Muscle layer of duodenum (tissue), 2 donors: Measurements from ENCODE around the gene ANKRD12.

Experiments used
- H3K27ac ChIP-seq: one replicate; pipeline ENCODE4 v1.7.0; 2013; ENCODE audit warnings: mild to moderate bottlenecking, low read length
- H3K27me3 ChIP-seq: one replicate; pipeline ENCODE4 v1.7.0; 2013; ENCODE audit warnings: low read depth, mild to moderate bottlenecking, control low read depth, low read length
- H3K36me3 ChIP-seq, 2 donors: one replicate each; pipeline ENCODE4 v1.7.0; 2013; ENCODE audit warnings: low read length in 2 of 2, control low read depth in 1 of 2, mild to moderate bottlenecking in 1 of 2; ENCODE audit not compliant: insufficient read depth in 2 of 2, control insufficient read depth in 1 of 2
- H3K4me1 ChIP-seq, 2 donors: one replicate each; pipeline ENCODE4 v1.7.0; 2013; ENCODE audit warnings: low read length in 2 of 2, mild to moderate bottlenecking in 2 of 2, control low read depth in 1 of 2, moderate library complexity in 1 of 2; ENCODE audit not compliant: insufficient read depth in 2 of 2, control insufficient read depth in 1 of 2
- H3K4me3 ChIP-seq, 2 donors: one replicate each; pipeline ENCODE4 v1.7.0; 2013; ENCODE audit warnings: low read length in 2 of 2, low read depth in 1 of 2, mild to moderate bottlenecking in 1 of 2
- H3K9me3 ChIP-seq, 2 donors: one replicate each; pipeline ENCODE4 v1.7.0; 2013; ENCODE audit warnings: low read length in 2 of 2, control low read depth in 1 of 2, mild to moderate bottlenecking in 1 of 2; ENCODE audit not compliant: control insufficient read depth in 1 of 2
- donor health status: healthy.

The ANKRD12 gene

GRCh38 chr18:9191658-9192256 is 55.2 kb downstream of the ANKRD12 start:
- Histone ChIP-seq H3K4me3 (no peak overlapping the region), H3K4me1 (peaks cover 0 to 5% of the 10 kb centered on the region in 2 donors), H3K9me3 (no peaks in the 10 kb centered on the region), H3K27me3 (no peaks in the 10 kb centered on the region), H3K27ac (no peak overlapping the region), H3K36me3 (peaks cover 10 to 31% of the 10 kb centered on the region in 2 donors)

DNA sequence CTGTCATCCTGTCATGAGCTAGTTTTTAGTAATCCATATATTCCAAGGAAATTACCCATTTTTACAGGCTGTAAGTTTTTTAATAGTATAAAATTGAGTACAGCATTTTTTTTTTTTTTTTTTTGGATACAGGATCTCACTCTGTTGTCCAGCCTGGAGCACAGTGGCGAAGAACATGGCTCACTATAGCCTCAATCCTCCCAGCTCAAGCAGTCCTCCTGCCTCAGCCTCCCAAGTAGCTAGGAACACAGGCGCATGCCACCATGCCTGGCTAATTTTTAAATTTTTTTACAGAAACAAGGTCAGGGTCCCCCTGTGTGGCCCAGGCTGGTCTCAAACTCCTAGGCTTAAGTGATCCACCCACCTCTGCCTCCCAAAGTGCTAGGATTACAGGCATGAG is 56.5 kb downstream of the ANKRD12 start:
- Histone ChIP-seq H3K27me3 (no peaks in the 10 kb centered on the region), H3K27ac (no peak overlapping the region), H3K4me1 (peaks cover 0 to 5% of the 10 kb centered on the region in 2 donors), H3K9me3 (no peaks in the 10 kb centered on the region), H3K36me3 (peaks cover 10 to 26% of the 10 kb centered on the region in 2 donors), H3K4me3 (no peak overlapping the region)

DNA sequence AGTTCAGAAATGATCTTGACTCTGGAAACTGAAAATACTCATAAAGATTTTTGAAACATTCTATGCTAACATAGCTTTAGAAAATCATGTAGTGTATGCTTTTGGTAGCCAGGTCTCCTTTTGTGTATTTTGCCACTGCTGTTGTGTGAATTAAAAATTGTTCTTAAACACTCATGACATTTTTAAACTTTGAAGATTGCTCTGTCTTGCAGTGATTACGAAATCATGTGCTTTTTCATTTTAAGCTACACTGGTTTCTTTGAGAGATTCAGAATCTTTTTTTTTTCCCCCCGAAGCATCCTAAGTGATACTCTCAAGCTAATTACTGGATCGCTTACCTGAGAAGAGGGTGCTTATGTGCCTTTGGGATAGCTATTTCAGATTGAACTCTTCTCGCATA is 60.0 kb downstream of the ANKRD12 start:
- Histone ChIP-seq H3K36me3 (peaks cover 10 to 19% of the 10 kb centered on the region in 2 donors), H3K4me3 (no peak overlapping the region)

DNA sequence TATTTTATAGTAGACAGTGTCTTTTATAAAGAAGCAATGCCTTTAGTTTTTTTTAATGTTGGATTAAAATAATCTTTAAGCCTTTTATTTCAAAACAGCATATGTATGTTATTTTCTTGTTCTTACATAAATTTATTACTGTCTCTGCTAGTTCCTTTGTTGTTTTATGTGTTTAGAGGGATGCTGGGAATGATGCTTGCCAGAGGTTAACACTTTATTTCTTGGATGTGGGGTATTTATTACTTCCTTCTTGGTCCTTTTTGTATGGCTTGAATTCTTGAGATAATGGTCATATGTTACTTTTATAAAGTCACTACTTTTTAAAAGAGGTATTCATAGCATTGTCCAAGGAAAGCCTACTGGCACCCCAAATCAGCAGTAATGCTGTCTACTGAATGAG is 63.1 kb downstream of the ANKRD12 start:
- Histone ChIP-seq H3K27ac (no peak overlapping the region), H3K4me3 (no peak overlapping the region), H3K36me3 (peaks cover 13 to 14% of the 10 kb centered on the region in 2 donors), H3K4me1 (no peaks in the 10 kb centered on the region), H3K9me3 (no peaks in the 10 kb centered on the region), H3K27me3 (no peaks in the 10 kb centered on the region)

More for the DNA sequence above, 60.0 kb downstream of the ANKRD12 start:
- Histone ChIP-seq H3K4me1 (no peaks in the 10 kb centered on the region), H3K9me3 (no peaks in the 10 kb centered on the region), H3K27ac (no peak overlapping the region), H3K27me3 (no peaks in the 10 kb centered on the region)

GRCh38 chr18:9201224-9201623 is 64.6 kb downstream of the ANKRD12 start:
- H3K36me3 ChIP-seq = peaks cover 5 to 6% of the 10 kb centered on the region in 2 donors
- H3K27me3 ChIP-seq = no peaks in the 10 kb centered on the region
- no peak overlapping the region for H3K27ac ChIP-seq
- H3K9me3 ChIP-seq = no peaks in the 10 kb centered on the region
- no peaks in the 10 kb centered on the region for H3K4me1 ChIP-seq
- H3K4me3 ChIP-seq = no peak overlapping the region

GRCh38 chr18:9204659-9205058 is 68.1 kb downstream of the ANKRD12 start:
- no peak overlapping the region for H3K4me3 ChIP-seq
- H3K27ac ChIP-seq = no peak overlapping the region
- H3K27me3 ChIP-seq = no peaks in the 10 kb centered on the region
- peaks cover 0 to 3% of the 10 kb centered on the region in 2 donors for H3K4me1 ChIP-seq
- H3K36me3 ChIP-seq = peaks cover 15 to 17% of the 10 kb centered on the region in 2 donors
- no peaks in the 10 kb centered on the region for H3K9me3 ChIP-seq

DNA sequence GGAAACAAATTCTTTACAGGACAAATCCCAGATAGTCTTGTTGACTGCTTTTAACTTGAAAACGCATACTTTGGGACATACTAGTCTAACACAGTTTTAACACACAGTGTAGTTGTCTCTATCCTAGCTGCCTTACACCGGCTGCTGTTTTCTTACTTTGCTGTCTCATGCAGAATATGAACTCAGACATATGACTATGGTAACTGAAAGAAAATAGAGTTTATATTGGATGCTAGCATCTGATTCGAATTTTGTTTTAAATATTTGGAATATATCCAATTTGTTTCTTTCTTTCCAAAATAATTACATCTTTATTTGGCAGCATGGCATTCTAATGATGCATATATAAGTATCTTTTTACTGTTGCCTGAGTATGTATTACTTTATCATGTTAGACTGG is 69.8 kb downstream of the ANKRD12 start:
- Histone ChIP-seq H3K9me3 (no peaks in the 10 kb centered on the region), H3K4me1 (peaks cover 0 to 3% of the 10 kb centered on the region in 2 donors), H3K4me3 (no peak overlapping the region), H3K27ac (no peak overlapping the region), H3K36me3 (peaks cover 21 to 22% of the 10 kb centered on the region in 2 donors), H3K27me3 (no peaks in the 10 kb centered on the region)

DNA sequence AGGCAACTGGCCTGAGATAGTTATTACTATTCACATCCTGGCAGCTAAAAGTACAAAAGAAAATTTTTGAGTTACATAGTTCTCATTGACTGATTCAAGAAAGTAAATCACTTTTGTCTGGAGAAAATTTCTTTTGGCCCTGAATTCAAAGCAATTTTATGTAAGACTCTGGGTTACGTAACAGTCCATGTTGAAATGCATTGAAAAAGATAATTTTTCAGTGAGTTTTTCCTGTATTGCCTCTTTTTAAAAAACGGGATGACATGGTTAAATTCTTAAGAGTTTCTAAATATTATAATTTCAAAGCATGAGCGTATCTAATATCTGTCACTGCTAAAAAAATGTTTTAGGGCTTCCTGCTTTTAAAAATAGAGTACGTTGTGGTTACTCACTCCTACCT is 72.7 kb downstream of the ANKRD12 start:
- H3K36me3 ChIP-seq = peaks cover 29 to 33% of the 10 kb centered on the region in 2 donors
- H3K27ac ChIP-seq = no peak overlapping the region

GRCh38 chr18:9210966-9211365 is 74.4 kb downstream of the ANKRD12 start:
- H3K36me3 ChIP-seq = peaks cover 34 to 42% of the 10 kb centered on the region in 2 donors
- no peak overlapping the region for H3K4me3 ChIP-seq
- H3K9me3 ChIP-seq = no peaks in the 10 kb centered on the region
- H3K4me1 ChIP-seq = peaks cover 0 to 3% of the 10 kb centered on the region in 2 donors
- H3K27ac ChIP-seq = no peak overlapping the region
- H3K27me3 ChIP-seq = no peaks in the 10 kb centered on the region

More for the DNA sequence above, 72.7 kb downstream of the ANKRD12 start:
- Histone ChIP-seq H3K9me3 (no peaks in the 10 kb centered on the region), H3K27me3 (no peaks in the 10 kb centered on the region), H3K4me3 (no peak overlapping the region), H3K4me1 (peaks cover 0 to 3% of the 10 kb centered on the region in 2 donors)

GRCh38 chr18:9211955-9212354 is 75.4 kb downstream of the ANKRD12 start:
- Histone ChIP-seq H3K9me3 (no peaks in the 10 kb centered on the region), H3K36me3 (peaks cover 34 to 42% of the 10 kb centered on the region in 2 donors), H3K27me3 (no peaks in the 10 kb centered on the region), H3K4me1 (no peaks in the 10 kb centered on the region), H3K4me3 (no peak overlapping the region), H3K27ac (no peak overlapping the region)

- Histone ChIP-seq H3K27me3 (no peaks in the 10 kb centered on the region), H3K36me3 (peaks cover 28 to 29% of the 10 kb centered on the region in 2 donors), H3K4me3 (no peak overlapping the region), H3K27ac (no peak overlapping the region), H3K9me3 (no peaks in the 10 kb centered on the region), H3K4me1 (no peaks in the 10 kb centered on the region)
Measured at GRCh38 chr18:9215221-9215933, 78.8 kb downstream of the ANKRD12 start.
